Testis (tissue), 3 donors: ENCODE measurements around the gene C5orf46. TPM values are rescaled to one million over a fixed set of nuclear protein-coding genes. Genes with fewer than 3 reads are reported as not detected.

ENCODE experiments used
- DNase-seq: peaks from one replicate; pipeline ENCODE4 v3.0.0-alpha.2; 2019
- H3K27ac ChIP-seq, 2 donors: fragments of 200-600 bp; sonication (generic); one replicate each; pipeline ENCODE4 v1.5.1; 2019
- H3K27me3 ChIP-seq: fragments of 200-600 bp; sonication (generic); one replicate; pipeline ENCODE4 v1.5.1; 2019
- H3K36me3 ChIP-seq: fragments of 200-600 bp; sonication (generic); one replicate; pipeline ENCODE4 v1.5.1; 2017; ENCODE audit warnings: low read depth; ENCODE audit errors: missing control alignments
- H3K4me1 ChIP-seq: fragments of 200-600 bp; sonication (generic); one replicate; pipeline ENCODE4 v1.5.1; 2019
- H3K4me3 ChIP-seq, 2 donors: fragments of 200-600 bp; sonication (generic); one replicate each; pipeline ENCODE4 v1.5.1; 2017 to 2019
- H3K9me3 ChIP-seq: fragments of 200-600 bp; sonication (generic); one replicate; pipeline ENCODE4 v1.5.1; 2017
- POLR2A ChIP-seq: fragments of 450-650 bp; IDR thresholded peaks from one replicate; pipeline ENCODE4 v1.6.1; 2017; ENCODE audit warnings: antibody characterized with exemption, mild to moderate bottlenecking, moderate library complexity
- WGBS, 2 donors: methylation state at CpG; one replicate each; pipeline ENCODE4 v1.1.5; 2018; 5-methylcytosine and 5-hydroxymethylcytosine counted together
- intact Hi-C: fragments of 100-400 bp; cut with DNase I; formaldehyde crosslinking; loops from one replicate; pipeline ENCODE4 v1.15.1; 2023; ENCODE audit warnings: low total_unique reads
- polyA plus RNA-seq: library from polyadenylated mRNA; stranded (reverse); fragments of 350-450 nt; fragmentation: Illumina TruSeq; extraction: RNeasy Lipid Tissue Mini Kit (QIAGEN cat#74804); gene quantifications from one replicate; pipeline ENCODE4 v1.2.3, GENCODE V29; 2014; ENCODE audit warnings: low read depth, low replicate concordance; ENCODE audit not compliant: insufficient read depth
- total RNA-seq, 2 donors: library from RNA; depleted of rRNA; stranded (reverse); fragments of >200 nt; gene quantifications; one replicate each; pipeline ENCODE4 v1.2.3, GENCODE V29; 2016
- TF ChIP-seq, protein P1 (sequence below), 3 experiments: fragments of 450-650 bp in 2 of 3; fragments of 200-600 bp in 1 of 3; sonication (generic) in 1 of 3; IDR thresholded peaks; one replicate each; pipeline ENCODE4 v1.5.1; 2016 to 2019; ENCODE audit warnings: antibody characterized with exemption in 3 of 3, mild to moderate bottlenecking in 2 of 3, moderate library complexity in 1 of 3

C5orf46 gene
- total and polyA plus RNA-seq, 3 donors from 2014 or later: 5.1 to 25.8 (median 6.1) TPM

DNA sequence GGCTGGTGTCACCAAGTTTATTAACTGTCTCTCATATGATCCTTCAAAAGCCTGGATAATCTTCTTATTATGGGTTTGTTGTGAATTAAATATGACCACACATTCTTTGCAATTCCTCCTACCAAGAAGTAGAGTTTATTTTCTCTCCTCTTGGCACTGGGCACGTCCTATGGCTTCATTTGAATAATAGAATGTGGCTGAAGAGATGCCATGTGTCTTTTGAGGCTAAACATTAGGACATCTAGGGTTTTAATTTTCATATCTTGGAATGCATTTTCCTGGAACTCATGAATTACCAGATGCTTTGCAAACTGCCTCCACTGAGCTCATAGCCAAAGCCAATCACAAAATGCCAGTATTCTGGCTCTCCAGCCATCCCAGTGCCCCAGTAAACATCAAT, 47.8 kb downstream of the C5orf46 start:
- Histone ChIP-seq H3K27ac (no peak overlapping the region), H3K27me3 (no peaks in the 10 kb centered on the region), H3K4me3 (no peak overlapping the region), H3K36me3 (no peaks in the 10 kb centered on the region), H3K9me3 (no peaks in the 10 kb centered on the region), H3K4me1 (no peaks in the 10 kb centered on the region)
- DNase-seq: no peak
- TF ChIP-seq, protein P1, sequence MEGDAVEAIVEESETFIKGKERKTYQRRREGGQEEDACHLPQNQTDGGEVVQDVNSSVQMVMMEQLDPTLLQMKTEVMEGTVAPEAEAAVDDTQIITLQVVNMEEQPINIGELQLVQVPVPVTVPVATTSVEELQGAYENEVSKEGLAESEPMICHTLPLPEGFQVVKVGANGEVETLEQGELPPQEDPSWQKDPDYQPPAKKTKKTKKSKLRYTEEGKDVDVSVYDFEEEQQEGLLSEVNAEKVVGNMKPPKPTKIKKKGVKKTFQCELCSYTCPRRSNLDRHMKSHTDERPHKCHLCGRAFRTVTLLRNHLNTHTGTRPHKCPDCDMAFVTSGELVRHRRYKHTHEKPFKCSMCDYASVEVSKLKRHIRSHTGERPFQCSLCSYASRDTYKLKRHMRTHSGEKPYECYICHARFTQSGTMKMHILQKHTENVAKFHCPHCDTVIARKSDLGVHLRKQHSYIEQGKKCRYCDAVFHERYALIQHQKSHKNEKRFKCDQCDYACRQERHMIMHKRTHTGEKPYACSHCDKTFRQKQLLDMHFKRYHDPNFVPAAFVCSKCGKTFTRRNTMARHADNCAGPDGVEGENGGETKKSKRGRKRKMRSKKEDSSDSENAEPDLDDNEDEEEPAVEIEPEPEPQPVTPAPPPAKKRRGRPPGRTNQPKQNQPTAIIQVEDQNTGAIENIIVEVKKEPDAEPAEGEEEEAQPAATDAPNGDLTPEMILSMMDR (IDR thresholded peaks at IDR 0.05): no peak
- TF ChIP-seq POLR2A: no peak
- intact Hi-C loops: no loop called here
- WGBS, 2 donors: 72 to 82% methylated on average over 1 of the region's 1 CpG

DNA sequence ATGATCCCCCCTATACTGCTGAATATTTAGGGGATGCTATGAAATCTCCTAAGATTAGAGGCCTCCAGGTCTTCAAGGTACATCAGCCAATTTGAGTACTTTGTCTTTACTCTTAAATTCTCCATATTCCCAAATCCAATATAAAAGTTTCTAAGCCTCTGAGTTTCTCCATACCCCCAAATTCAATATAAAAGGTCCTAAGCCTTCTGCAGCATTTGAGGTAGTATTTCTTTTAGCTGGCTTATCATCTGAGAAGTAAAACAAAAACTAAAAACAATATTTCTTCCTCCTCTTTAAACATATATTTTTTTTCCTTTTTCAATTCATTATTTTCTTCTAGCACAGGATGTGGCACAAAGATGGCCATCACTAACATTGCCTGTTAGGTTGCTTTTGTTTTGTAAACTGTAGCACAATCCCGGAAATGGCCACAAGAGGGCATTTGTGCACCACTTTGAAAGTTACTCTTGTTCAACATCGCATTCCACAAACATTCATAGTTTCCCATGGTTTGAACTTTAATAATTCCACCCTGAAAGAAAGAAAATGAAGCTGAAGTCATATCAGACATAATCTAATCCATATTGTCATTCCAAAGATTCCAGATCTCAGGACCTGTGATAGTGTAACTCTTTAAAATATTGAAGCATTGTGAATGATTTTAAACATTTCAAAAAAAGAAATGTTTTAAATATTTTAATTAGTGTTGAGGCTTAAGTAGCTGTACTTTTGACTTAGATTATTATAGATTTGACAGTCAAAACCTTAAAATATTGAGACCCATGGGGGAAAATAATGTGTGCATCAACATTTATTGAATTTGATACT, 48.8 kb downstream of the C5orf46 start:
- no peak overlapping the region for H3K4me3 ChIP-seq
- peak; percentile 88 for DNase-seq
- no peaks in the 10 kb centered on the region for H3K36me3 ChIP-seq
- no peaks in the 10 kb centered on the region for H3K9me3 ChIP-seq
- TF ChIP-seq POLR2A: no peak
- TF ChIP-seq, protein P1 (IDR thresholded peaks at IDR 0.05): peak; percentile 61 to 85 (median 79)
- no peak overlapping the region for H3K27ac ChIP-seq
- H3K27me3 ChIP-seq: no peaks in the 10 kb centered on the region
- H3K4me1 ChIP-seq: no peaks in the 10 kb centered on the region
- whole genome bisulfite sequencing, 2 donors: 8 to 11% methylated on average over 2 of the region's 2 CpGs
- intact Hi-C loops: no loop called here

DNA sequence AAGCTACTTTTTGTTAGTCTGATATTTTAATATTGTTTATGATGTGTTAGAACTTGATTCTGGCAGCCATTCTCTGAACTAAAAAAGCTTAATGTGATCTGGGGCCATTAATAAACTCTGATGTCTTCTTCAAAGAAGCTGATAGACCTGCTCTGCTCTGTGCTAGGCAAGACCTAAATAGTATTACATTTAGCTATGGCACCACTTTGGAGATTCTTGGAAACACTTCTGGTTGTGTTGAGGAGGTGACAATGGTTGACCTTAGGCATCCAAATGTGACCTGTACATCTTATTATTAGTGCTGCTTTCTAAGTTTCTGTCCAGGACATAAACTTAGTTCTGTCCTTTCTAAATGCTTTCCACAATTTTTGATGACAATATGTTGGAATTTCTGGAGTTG, 49.5 kb downstream of the C5orf46 start:
- no peak for TF ChIP-seq POLR2A
- TF ChIP-seq, protein P1 (IDR thresholded peaks at IDR 0.05): no peak
- H3K9me3 ChIP-seq: no peaks in the 10 kb centered on the region
- H3K36me3 ChIP-seq: no peaks in the 10 kb centered on the region
- intact Hi-C loops: no loop called here
- no peaks in the 10 kb centered on the region for H3K4me1 ChIP-seq
- no peaks in the 10 kb centered on the region for H3K27me3 ChIP-seq
- DNase-seq: no peak
- no peak overlapping the region for H3K27ac ChIP-seq
- no peak overlapping the region for H3K4me3 ChIP-seq

DNA sequence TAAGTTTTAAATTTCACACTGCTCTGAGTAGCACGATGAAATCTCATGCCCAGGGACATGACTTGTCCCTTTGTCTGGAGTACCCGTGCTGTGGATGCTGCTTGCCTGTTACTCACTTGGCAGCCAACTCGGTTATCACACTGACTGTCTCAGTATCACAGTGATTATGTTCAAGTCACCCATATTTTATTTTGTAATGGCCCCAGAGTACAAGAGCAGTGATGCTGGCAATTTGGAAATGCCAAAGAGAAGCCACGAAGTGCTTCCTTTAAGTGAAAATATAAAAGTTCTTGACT, 50.6 kb downstream of the C5orf46 start:
- Histone ChIP-seq H3K27ac (no peak overlapping the region), H3K4me3 (no peak overlapping the region), H3K4me1 (no peaks in the 10 kb centered on the region), H3K27me3 (no peaks in the 10 kb centered on the region), H3K9me3 (no peaks in the 10 kb centered on the region), H3K36me3 (no peaks in the 10 kb centered on the region)
- intact Hi-C loops: no loop called here
- TF ChIP-seq, protein P1 (IDR thresholded peaks at IDR 0.05): no peak
- TF ChIP-seq POLR2A: no peak
- 48 to 63% methylated on average over 4 of the region's 4 CpGs for WGBS, 2 donors
- DNase-seq: no peak
